Skin of body (tissue), 2 donors: ENCODE results near the gene BCL2L11. TPM values are rescaled to one million over a fixed set of nuclear protein-coding genes. Genes with fewer than 3 reads are reported as not detected.

Experiments
- DNase-seq: peaks from one replicate; lab custom pipeline; 2025; lab: John Stamatoyannopoulos, UW
- total RNA-seq: library from RNA; depleted of rRNA; stranded (reverse); fragments of >200 nt; gene quantifications from one replicate; pipeline ENCODE4 v1.2.3, GENCODE V29; 2014

The BCL2L11 gene
- total RNA-seq, 1 donor from 2014 or later, result 10.7 TPM

DNA sequence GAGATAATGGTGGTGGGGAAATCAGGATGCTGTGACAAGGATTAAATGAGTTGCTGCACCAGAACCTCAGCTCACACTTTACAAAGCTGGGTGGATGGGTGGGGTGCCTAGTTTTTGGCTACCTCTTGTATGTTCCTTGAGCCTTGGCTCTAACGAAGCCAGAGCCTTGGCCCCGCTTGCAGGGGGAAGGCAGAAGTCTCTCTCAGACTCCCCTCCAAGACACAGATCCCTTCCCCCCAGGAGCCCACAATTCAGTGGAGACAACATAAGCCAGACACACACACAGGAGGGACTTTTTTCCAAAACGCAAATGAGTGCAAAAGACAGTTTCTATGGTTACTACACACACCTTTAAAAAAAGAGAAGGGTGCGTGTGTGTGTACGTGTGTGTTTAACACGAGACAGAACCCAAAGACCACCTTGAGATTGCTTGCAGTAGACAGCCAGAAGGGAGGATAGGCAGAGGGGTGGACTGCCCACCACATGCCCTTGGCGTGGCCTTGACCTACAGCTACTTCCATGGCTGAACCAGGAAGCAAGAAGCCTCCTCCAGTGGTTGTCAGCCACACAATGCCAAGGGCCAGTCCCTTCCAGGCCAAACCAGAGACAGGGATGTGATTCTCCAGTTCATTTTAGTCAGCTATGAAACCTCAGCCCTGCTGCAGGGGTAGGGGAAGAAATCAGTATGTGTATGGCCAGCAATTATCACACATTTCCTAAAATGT, 70.3 kb downstream of the BCL2L11 start:
- DNase-seq, result no peak

DNA sequence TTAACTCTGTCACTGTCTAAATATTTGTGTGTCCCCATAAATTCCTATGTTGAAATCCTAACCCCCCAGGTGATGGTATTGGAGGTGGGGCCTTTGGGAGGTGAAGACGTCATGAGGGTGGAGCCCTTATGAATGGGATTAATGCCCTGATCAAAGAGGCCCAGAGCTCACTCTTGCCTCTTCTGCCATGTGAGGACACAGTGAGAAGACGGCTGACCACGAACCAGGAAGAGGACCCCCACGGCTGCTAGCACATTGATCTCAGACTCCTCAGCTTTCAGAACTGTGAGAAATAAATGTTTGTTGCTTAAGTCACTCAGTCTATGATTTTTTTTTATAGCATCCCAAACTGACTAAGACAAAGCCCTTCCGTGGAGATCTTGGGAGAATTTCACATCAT, 71.2 kb downstream of the BCL2L11 start:
- no peak for DNase-seq

DNA sequence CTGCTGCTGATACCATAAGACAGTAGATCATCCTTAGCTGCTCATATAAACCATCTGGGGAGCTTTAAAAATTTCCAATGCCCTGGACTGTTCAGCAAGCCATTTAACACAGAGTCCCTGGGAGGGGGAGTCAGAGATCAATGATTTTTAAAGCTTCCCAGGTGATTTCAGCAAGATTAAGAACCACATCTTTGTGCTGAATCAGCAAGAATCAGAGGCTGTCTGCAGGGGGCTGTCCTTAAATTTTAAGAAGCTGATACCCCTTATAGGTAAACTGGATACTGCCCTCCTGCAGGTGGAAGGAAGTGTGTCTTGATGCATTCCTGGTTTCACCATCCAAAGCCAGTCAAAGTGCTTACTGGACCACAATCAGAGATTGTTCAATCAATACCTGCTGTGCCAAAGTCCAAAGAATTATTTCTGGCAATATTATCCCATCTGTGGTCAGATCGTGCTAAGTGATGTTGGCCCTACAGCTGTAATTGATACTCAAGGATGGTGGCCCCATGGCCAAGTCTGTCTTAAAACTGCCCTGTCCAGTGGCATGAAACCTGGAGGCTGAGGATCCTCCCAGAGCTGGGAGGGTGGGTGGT, 72.2 kb downstream of the BCL2L11 start:
- DNase-seq, result no peak

DNA sequence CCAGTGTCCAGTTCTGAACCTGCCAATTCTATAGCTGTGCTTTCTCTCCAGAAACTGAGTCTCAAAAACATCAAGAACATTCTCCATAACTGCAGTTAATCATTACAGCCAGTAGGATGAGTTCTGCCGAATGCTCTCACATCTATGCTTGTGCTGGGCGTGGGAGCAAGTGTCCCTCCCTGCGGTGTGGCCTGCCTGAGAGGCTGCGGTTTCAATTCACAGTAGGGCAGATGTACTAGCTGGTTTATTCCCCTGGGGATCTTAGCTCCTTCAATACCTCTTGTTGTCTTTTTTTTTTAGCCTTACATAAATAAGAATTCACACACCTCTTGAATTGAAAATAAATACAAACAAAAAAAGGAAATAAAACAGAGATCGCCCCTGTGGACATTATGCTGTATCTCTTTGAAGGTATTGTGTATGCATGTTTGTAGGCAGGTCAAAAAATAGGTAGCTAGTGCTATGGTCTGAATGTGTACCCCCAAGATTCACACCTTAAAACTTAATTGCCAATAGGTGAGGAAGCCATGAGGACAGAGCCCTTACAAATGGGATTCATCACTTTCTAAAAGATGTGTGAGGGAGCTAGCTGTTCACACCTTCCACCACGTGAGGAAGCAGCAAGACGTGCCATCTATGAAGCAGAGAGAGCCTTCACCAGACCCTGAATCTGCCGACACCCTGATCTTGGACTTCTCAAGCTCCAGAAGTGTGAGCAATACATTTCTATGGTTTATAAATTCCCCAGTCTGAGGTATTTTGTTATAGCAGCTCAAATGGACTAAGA, 74.3 kb downstream of the BCL2L11 start:
- no peak for DNase-seq

DNA sequence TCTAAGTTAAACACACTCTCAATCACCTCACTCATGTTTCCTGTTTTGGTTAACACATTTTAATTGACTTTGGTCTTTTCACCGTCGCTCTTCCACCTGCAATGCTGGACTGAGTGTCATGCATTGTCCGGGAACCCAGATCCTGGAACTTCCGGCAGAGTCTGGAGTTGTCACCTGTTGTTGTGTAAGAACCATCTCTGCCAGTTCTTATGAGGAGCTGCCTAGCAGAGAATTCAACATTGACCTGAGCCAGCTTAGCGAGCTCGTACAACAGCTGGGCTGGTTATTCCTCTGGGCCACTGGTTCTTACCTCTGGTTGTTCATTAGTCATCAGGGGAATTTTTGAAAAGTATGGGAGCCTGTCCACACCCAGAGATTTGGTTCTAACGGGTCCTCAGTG, 75.7 kb downstream of the BCL2L11 start:
- DNase-seq, result no peak

DNA sequence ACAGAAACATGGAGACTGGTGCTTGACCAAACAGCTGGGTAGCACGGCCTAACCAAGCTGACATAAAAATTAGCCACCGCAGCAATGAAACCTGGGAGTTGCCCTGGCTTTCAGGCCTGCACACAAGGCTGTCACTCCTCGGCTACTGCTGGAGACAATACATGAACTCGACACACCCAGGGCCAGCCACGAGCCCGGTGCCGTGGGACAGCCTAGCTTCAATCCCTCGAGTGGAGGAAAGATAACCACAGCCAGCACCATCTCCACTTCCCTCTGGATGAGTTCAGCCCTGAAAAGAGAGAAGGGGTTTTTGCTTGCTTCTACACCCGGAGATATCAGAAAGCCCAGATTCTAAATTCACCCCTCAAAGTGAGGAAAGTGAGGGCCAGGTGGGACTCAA, 78.0 kb downstream of the BCL2L11 start:
- no peak for DNase-seq

DNA sequence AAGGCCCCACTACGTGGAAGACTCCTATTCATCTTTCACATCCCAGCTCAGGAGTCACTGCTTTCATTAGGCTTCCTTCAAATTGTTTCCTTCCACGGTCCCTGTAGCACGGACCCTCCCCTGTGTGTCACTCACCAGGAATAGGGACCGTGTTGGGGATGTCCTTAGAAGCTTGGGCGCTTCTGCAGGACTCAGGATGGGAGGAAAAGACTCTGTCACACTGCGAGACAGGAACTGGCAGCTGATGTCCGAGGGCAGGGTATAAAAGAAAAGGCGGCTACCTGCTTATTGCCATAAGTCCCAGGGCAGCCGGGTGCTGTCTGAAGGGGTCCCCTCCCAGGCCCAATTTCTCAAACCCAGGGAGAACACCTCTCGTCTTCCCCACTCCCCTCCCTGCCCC, 79.1 kb downstream of the BCL2L11 start:
- no peak for DNase-seq

DNA sequence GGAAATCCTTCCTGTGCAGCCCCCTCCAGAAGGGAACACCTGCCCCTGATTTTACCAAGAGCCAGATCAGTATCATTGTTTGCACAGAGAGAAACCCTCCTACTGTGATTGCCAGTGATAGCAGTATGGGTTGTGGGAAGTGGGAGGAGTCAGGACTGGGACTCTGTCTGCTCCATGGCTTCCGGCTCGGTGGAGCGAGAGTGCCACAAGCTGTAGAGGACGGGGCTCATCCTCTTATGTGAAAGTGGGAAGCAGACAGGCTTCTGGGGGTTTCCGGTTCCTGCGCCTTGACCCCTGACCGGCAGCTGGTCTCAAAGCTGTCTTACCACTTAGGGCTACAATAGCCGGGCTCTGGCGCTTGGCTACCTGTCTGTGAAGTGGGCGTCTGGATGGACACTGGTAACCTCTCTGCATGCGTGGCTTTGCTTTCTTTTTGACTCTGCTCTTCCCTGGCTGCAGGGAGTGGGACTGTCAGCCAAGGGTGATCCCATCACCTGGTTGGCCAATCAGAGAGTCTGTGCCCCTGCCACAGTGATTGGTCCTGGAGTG, 79.7 kb downstream of the BCL2L11 start:
- no peak for DNase-seq

DNA sequence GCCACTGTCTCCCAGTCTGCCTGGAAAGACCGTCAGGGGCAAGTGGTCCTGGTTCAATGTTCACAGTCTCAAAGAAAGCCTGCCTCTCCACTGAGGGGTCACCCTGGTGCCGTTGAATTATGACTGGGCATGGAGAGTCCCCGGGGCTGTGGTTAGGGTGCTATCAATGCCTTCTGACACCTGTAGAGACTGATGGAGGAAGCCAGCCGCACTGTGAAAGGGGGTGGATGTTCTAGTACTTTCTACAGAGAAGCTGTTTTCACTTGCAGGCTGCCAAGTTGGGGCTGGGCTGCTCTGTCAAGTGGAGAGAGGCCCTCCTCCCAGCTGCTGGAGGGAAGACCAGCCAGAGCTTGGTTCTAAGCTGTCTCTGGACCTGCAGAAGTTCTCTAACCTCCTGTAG, 80.5 kb downstream of the BCL2L11 start:
- no peak for DNase-seq

DNA sequence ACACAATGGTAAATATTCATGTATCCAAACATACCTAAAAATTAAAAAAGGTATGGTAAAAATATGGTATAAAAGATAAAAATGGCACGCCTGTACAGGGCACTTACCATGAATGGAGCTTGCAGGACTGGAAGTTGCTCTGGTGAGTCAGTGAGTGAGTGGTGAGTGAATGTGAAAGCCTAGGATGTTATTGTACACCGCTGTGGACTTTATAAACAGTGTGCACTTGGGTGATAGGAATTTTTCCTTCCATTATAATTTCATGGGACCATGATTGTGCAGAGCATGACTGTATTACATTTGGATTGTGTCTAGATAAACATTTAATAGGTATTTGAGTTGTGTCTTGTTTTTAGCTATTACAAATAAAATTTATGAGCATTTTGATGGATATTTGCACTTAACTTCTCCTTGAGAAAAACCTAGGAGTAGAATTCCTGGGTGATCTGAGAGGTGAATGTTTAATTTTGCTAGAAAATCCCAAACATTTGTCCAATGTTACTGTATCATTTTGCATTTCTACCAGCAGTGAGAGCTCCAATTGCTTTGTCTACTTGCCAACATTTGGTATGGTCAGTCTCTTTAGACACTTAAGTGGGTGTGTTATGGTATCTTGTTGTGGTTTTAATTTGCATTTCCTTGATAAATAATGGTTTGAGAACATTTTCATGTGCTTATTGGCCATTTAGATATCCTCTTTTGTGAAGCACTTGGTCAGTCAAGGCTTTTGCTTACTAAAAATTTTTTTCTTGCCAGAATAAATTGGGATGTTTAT, 81.7 kb downstream of the BCL2L11 start:
- DNase-seq, result no peak

DNA sequence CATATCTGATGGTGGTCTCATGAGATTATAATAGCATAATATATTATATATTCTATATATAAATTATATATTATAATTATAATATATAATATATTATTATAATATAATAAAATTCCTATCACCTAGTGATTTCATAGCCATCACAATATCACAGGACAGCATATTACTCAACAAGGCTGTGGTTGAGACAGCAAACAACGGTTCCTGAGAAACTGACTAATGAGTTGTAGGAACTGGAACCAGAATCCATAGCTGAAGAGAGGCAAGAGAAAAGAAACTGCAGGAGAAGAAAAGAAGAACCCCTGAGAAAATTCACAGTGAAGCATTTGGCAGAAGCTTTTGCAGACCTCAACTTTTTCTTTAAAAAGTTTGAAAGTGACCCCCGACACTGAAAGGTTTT, 84.0 kb downstream of the BCL2L11 start:
- DNase-seq, result no peak

DNA sequence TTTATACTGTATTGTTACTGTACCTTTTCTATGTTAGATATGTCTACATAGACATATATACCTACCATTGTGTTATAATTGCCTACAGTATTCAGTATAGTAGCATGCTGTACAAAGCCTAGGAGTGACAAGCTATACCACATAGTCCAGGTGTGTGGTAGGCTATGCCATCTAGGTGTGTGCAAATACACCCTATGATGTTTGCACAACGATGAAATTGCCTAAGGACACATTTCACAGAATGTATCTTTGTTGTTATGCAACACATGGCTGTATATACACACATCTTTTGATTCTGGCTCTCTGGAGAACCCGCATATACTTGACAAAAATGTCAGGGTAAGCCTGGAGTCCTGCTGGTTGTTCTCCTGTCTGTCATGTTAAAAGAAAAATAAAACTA, 85.1 kb downstream of the BCL2L11 start:
- no peak for DNase-seq

DNA sequence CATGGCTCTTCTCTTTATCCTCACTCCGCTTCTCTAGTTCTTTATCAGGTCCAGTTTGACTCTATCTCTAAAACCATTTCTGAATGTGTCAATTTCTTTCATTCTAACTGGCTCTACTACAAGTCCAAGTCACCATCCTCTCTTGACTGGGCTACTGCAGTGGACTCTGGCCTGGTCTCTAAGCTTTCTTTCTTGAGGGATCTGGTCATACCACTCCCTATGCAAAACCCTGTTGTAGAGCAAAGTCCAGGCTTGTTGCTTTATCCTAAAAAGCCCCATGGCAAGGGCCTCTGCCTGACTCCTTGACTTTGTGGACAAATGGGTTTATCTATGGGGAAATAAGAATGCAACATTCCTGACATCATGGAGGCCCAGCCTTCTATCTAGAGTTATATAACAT, 87.1 kb downstream of the BCL2L11 start:
- no peak for DNase-seq

DNA sequence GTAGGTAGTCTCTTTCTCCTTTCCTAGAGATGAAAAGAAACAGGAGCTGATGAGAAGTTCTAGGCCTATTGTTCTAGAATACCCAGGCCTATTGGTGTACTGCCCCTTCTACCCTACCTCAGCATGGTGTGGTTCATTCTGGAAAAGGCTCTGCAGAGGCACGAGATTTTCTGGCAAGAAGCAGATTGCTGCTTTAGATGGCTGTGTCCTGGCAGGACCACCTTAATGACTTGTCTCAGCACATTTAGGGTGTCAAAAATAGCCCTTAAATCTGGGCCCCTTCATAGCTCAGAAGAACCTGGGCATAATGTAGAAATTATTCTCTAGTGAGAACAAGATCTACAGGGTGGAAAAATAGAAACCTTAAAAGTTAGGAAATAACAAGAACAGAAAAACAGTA, 87.9 kb downstream of the BCL2L11 start:
- DNase-seq, result no peak

DNA sequence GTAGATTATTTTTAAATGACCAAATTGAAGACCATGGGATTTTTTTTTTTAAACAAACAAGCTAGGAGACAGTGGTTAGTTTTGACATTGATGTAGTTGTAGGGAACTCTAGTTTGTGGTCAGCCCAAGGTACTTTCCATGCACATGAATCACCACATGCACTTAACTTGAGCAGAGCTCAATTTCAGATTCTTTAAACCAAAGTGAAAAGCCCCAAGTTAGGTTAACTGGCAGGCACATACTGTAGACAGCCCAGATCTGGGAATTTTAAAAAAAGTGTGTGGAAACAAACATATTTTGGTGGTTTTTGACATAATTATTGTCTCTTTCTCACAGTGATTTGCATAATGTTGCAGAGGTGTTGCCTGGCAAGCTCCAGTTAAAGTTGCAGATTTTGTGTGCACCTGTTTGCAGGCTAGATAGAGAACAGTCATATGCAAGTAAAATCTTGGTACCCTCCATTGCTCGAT, 88.4 kb downstream of the BCL2L11 start:
- no peak for DNase-seq

DNA sequence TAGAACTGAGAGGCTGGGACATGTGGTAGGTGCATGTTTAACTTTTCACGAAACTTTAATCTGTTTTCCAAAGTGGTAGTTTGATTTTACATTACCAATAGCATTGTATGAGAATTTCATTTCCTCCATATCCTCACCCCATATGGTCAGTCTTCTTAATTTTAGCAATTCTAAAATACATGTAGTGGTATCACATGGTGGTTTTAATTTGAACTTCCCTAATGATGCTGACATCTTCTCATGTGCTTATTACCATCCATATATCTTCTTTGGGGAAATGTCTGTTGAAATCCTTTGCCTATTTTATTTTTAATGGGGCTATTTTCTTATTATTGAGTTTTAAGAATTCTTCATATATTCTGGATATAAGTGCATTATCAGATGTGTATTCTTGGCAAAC, 89.3 kb downstream of the BCL2L11 start:
- no peak for DNase-seq

DNA sequence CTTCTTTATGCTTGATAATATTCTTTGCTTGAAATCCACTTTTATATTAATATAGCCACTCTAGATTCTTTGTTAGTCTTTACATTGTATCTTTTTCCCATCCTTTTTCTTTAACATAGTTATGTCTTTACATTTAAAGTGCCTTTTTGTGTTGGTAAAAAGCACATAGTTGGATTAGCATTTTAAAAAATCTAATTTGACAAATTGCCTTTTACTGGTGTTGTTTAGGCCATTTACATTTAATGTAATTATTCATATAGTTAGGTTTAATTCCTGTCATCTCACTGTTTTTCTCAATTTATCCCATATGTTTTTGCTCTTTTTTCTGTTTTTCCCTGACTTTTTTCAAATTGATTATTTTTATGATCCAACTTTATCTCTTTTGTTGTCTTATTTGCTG, 93.2 kb downstream of the BCL2L11 start:
- DNase-seq, result no peak

DNA sequence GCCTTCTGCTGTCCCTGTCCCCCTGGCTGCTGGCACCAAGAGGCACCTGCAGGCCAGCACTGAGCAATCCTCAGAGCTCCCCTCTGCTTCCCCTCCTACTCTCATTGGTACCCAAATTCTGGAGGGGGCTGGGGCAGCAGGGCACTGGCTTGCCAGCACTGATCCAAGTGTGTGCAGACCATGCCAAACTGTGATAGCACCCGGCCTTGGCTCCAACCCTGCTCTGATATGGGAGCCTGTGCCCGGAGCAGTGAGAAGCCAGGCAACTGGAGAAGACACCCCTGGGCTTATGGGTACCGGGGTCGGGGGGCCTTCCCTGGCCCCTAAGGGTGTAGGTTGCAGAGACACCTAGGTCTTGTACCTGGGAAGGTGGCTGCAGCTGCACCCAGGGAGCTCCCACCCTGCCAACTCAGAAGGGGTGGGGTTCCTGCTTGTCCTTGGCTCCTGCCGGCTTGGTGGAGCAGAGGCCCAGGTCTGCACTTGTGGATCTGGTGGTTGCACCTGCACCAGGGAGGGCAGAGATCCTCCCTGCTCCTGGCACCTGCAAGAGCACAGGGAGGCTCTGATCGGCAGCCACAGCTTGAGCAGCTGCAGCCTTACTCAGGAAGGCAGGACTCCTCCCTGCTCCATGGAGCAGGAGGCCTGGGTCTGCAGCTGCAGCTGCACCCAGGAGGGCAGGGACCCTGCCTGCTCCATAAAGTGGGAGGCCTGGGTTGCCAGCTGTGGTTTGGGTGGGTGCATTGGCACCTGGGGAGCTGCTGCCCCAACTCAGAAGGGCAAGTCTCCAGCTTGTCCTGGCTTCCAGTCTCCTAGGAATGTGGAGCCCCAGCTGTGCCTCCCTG, 96.3 kb downstream of the BCL2L11 start:
- DNase-seq, result no peak
